Measurements from ENCODE around the gene NFASC.

Gene NFASC

DNA sequence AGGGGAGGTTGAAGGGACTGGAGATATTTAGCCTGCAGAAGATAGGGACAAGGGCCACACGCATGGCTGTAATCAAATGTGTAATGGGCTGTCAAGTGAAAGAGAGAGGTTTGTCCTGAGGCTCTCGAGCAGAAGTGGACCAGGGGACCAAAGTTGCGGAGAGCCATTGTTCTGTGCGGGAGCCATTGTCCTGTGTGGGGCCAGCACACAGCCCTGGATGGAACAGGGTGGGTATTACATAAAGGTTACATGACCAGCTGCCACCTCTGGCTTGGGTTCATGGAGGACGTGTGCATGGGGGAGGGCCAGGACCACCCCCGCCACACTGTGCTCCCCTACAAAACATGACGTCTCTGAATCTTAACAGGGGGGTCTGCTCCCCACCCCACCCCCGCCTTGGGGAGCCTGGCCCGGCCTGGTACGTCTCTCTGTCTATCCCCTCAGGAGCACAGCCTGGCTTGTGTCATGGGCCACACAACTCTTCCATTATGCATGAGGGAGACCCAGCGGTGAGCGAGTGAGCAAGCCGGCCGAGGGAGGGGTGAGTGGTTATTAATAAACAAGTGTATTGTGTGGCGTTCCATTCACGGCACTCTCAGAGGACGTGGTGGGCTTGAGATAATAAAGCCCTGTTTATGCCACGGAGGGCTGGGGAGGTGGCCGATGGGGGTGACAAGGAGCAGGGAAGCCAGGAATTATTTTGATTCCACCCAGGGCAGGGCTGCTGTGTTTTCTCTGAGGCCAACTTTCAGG is at the start of gene NFASC:
TSS of gene NFASC (plus strand) at position 703 of the 753 bp plus-strand sequence. CDS start 73,454 bp downstream, outside the sequence.
- DNase-seq, result no peak

GRCh38 chr1:204821476-204821875 is 49.2 kb upstream of the NFASC start:
- no peak for DNase-seq

GRCh38 chr1:204821924-204822323 is 48.7 kb upstream of the NFASC start:
- no peak for DNase-seq

DNA sequence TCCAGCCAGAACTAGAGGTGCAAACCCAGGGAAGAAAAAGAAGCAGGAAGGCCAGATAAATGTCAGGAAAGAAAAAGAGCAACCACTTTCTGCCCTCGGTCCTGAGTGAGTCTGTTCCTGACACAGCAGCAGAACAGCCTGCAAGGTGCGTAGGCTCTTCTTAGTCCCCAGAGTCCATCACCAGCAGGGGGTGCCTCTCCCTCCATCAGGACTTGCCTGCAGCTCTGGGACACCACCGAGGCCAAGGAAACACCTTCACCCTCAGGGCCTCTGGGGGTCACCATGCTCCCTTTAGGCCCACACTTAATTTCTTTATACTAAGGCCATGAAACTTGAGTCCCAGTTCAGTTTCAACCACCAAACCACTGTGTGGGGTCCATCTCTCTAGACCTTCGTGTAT is 43.7 kb upstream of the NFASC start:
- no peak for DNase-seq

DNA sequence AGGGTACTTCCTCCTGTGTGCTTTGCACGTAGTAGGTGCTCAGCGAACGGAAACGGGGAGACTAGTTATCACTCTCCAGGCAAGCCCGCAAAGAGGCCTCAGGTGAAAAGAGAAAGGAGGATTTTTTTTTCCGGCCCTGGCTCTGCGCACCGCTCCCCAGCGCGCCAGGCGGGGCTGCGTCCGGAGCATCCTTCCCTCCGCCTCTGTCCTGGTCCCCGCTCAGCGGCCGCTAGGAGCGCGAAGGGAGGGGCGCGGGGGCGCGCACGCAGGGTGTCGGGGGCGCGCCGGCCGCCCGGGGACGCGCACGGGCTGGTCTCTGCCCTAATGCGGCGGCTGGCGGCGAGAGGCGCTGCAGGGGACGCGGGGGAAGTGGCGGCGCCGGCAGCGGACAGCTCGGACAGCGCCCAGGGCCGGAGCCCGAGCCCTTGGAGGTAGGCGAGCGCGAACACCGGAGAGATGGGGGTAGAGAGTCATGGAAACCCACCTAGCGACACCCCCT is 42.3 kb upstream of the NFASC start:
- DNase-seq, result peak; percentile 86 to 90

GRCh38 chr1:204829133-204829825 is 41.4 kb upstream of the NFASC start:
- DNase-seq, result no peak

- peak in 1 of 2 experiments; percentile 48 for DNase-seq
Observed at GRCh38 chr1:204830747-204831146, 39.9 kb upstream of the NFASC start.

DNA sequence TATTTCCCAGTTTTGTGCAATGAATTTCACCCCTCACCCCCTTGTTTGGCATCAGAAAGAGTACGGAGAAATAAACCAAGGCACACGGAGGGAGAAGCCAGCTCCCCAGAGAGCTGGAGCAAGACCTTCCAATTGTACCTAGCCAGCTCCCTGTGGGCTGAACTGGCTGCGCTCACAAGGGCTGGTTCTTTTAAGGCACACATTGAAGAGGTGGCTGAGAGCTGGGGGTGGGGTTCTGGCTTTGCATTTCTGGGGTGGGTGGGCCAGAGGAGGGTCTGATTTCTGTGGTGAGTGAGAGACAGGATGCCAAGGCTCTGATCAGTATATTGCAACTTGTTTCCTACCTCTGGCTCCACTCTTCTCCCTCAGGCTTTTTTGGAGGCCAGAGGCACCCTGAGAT is 39.5 kb upstream of the NFASC start:
- no peak for DNase-seq

- no peak for DNase-seq
Observed at GRCh38 chr1:204834336-204834735, 36.3 kb upstream of the NFASC start.

DNA sequence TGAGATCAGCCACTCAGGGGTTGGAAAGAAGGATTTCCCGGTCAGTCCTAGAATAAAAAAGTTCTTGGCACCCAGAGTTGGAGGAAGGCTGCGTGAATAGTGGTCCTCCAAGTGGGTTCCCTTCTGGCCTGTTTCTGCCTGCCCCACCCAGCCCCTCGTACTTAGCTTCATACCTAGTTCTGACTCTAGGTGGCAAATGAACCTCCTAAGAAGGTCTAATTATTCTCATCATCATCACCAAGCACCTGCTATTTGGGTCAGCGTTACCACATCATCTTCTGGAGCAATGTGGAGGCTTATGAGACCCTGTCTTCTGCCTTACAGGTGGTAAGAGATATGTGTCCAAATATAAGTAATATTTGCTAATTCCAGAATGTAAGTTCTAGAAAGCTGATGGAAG is 35.9 kb upstream of the NFASC start:
- DNase-seq, result no peak

GRCh38 chr1:204835737-204836136 is 34.9 kb upstream of the NFASC start:
- DNase-seq, result no peak

GRCh38 chr1:204836856-204837255 is 33.8 kb upstream of the NFASC start:
- DNase-seq, result no peak

GRCh38 chr1:204837440-204838084 is 33.1 kb upstream of the NFASC start:
- no peak for DNase-seq

GRCh38 chr1:204841316-204841715 is 29.3 kb upstream of the NFASC start:
- DNase-seq, result no peak

- DNase-seq, result no peak
Observed at GRCh38 chr1:204841798-204842197, 28.9 kb upstream of the NFASC start.

DNA sequence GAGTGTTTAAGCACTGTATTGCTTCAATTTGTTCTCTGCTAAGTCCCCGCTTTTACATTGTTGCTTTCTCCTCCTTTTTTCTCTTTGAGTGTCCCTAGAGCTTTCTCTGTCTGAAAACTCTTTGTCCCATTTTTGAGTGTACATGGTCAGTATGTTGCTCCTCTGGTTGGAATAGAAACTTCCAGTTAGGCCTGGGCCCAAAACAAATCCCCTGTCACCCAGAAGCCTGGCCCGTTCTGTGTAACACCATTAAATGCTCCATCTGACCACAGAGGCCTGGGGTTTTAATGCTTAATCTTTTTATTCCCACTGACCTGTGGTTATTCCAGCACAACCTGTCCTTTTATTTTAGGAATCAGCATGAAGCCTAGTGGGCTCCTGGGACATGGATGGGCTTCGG is 28.3 kb upstream of the NFASC start:
- DNase-seq, result no peak

GRCh38 chr1:204842892-204843291 is 27.8 kb upstream of the NFASC start:
- no peak for DNase-seq

- DNase-seq, result peak; percentile 85 to 97
Observed at GRCh38 chr1:204846546-204846945, 24.1 kb upstream of the NFASC start.

DNA sequence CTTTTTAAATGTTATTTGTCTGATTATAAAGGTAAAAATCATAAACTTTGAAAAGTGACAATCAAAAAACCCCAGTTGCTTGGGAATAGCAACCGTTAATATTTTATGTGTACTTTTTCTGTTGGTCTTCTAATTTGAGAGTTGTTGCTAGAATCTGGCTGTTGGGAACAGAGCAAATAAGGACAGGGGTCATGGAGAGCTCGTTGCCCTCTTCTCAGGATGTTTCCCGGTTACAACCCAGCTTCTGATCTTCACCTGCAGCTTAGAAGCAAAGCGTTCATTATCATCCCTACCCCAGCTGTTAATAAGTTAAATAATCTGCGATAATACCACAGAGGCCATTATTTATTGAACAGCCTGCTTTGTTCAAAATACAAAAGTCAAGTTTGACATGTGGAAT is 22.1 kb upstream of the NFASC start:
- DNase-seq, result no peak

- no peak for DNase-seq
Observed at GRCh38 chr1:204852854-204853253, 17.8 kb upstream of the NFASC start.

GRCh38 chr1:204853436-204853835 is 17.2 kb upstream of the NFASC start:
- no peak for DNase-seq

- DNase-seq, result no peak
Observed at GRCh38 chr1:204854286-204854685, 16.4 kb upstream of the NFASC start.

DNA sequence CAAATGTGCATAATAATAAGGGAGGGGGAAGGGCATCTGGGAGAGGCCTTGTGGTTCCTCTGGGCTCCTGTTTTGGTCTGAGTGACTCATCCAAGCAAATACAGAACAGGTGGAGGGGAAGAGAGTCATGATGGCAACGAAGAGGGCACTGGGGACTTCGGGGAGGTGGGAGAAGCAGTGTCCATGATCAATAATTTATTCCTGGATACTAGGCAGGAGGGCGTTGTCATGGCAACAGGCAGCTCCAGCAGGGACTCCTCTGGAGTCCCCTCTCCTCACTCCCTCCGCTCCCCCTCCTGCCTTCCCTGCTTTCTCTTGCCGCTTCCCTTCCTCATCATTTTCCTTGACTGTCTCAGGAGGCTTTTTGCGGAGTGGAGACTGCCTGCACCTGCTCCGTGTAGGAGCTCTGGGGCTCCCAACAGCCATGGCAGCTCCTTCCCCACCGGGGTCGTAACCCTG is 12.3 kb upstream of the NFASC start:
- DNase-seq, result no peak

DNA sequence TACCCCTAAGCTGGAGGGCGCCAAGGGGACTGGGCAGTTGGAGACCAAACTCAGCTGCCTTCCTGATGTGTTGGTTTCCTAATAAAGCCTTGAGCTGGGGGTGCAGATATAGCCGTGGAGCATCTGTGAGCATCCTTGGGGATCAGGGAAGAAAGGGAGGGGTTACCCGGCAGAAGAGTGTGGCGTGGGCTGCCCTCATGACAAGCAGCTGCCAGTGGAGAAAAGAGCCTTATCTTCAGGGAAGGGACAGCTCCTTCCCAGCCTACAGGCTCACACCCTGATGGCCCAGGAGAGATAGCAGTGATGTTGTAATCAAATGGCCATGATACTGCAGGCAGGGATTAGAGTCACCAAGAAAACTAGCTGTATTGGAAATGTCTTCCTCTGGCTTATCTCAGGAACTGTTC is 10.8 kb upstream of the NFASC start:
- DNase-seq, result no peak

Data from NCI-H2081 (cell line).